ENCODE data around the gene PCDHGB2.
A peak's percentile ranks its signal among the peaks of the same experiment; 100 is the strongest.
"Not testable (repeated sequence)": the region's sequence is repeated elsewhere in the genome, so short reads cannot be mapped to it uniquely, and the experiment has no call there.

Gene PCDHGB2

DNA sequence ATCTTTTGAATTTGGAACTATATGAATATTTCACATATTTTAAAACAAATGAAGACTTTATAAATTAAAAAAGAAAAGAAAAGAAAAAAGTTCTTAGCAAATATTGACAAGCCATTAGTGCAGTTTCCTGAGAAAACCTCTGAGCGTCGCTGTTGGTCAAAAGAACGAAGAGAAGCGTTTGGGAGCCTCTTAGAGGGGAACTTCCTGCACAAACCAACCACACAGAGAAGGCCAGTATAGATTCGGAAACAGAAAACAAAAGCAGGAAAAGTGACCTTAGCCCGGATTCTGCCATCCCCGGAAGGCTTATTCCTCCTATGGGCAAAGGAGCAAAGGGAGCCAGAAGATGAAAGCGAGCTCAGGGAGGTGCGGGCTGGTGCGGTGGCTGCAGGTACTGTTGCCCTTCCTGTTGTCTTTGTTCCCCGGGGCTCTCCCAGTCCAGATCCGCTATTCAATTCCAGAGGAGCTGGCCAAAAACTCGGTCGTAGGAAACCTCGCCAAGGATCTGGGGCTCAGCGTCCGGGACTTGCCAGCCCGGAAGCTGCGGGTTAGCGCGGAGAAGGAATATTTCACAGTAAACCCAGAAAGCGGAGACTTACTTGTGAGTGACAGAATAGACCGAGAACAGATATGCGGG lies at the start of gene PCDHGB2:
PCDHGB2 (plus strand) TSS at position 205 of the 637 bp plus-strand sequence; CDS start at position 347, 142 bp downstream.
- Histone ChIP-seq H3K4me1 (ENCODE audit: insufficient read depth, low read length) (peaks cover 3% of the 10 kb centered on the region; the same call in 1 of the 2 replicates), H3K9ac (ENCODE audit: low read depth, low read length) (no peak within 1 kb of the TSS; the same call in 1 of the 2 replicates)

GRCh38 chr5:141313711-141314110 lies 46.1 kb upstream of the PCDHGB2 start:
- Histone ChIP-seq H3K9ac (ENCODE audit: low read depth, low read length) (no peak overlapping the region), H3K36me3 (ENCODE audit: insufficient read depth, low read length) (peaks cover 8% of the 10 kb centered on the region), H3K4me1 (ENCODE audit: insufficient read depth, low read length) (no peaks in the 10 kb centered on the region; the same call in 1 of the 2 replicates), H3K9me3 (ENCODE audit: control insufficient read depth, insufficient read depth, low read length) (peaks cover 10% of the 10 kb centered on the region)

More for the DNA sequence above, at the start of gene PCDHGB2:
- H3K36me3 ChIP-seq (ENCODE audit: insufficient read depth, low read length) = no peaks in the 10 kb centered on the region
- peaks cover 8% of the 10 kb centered on the region; the same call in 1 of the 2 replicates for H3K9me3 ChIP-seq (ENCODE audit: control insufficient read depth, insufficient read depth, low read length)

- not testable (repeated sequence) for H3K4me1 ChIP-seq (ENCODE audit: insufficient read depth, low read length); H3K9ac ChIP-seq (ENCODE audit: low read depth, low read length)
- H3K9me3 ChIP-seq (ENCODE audit: control insufficient read depth, insufficient read depth, low read length) = peaks cover 20% of the 10 kb centered on the region
- peaks cover 17% of the 10 kb centered on the region for H3K36me3 ChIP-seq (ENCODE audit: insufficient read depth, low read length)
Observed at GRCh38 chr5:141316963-141317362, 42.8 kb upstream of the PCDHGB2 start.

GRCh38 chr5:141319202-141319601 lies 40.6 kb upstream of the PCDHGB2 start:
- peak overlapping the region; percentile 99; the same call in 1 of the 2 replicates for H3K9ac ChIP-seq (ENCODE audit: low read depth, low read length)
- peaks cover 17% of the 10 kb centered on the region for H3K36me3 ChIP-seq (ENCODE audit: insufficient read depth, low read length)
- H3K4me1 ChIP-seq (ENCODE audit: insufficient read depth, low read length) = no peaks in the 10 kb centered on the region; the same call in 1 of the 2 replicates
- H3K9me3 ChIP-seq (ENCODE audit: control insufficient read depth, insufficient read depth, low read length) = peaks cover 20% of the 10 kb centered on the region

DNA sequence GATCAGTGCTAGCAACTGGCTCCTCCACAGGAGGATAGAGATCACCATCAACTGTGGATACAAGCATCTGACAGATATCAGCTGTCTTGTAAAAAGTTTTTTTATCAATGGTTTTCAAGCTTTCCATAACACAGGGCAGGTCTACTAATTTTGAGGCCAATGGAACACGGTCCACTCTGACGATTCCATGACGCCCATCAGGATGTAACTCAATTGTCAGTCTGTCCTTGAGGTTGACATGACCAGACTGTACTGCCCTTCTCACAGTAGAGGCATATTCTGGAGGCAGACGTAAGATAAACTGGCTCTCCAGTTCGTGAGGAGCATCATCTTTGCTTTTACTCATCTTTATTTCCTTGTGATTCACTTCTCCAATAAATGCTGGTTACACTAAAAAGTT lies 40.1 kb upstream of the PCDHGB2 start:
- H3K4me1 ChIP-seq (ENCODE audit: insufficient read depth, low read length) = no peaks in the 10 kb centered on the region; the same call in 1 of the 2 replicates
- peaks cover 17% of the 10 kb centered on the region for H3K36me3 ChIP-seq (ENCODE audit: insufficient read depth, low read length)
- peaks cover 20% of the 10 kb centered on the region for H3K9me3 ChIP-seq (ENCODE audit: control insufficient read depth, insufficient read depth, low read length)
- peak overlapping the region; percentile 99 for H3K9ac ChIP-seq (ENCODE audit: low read depth, low read length)

DNA sequence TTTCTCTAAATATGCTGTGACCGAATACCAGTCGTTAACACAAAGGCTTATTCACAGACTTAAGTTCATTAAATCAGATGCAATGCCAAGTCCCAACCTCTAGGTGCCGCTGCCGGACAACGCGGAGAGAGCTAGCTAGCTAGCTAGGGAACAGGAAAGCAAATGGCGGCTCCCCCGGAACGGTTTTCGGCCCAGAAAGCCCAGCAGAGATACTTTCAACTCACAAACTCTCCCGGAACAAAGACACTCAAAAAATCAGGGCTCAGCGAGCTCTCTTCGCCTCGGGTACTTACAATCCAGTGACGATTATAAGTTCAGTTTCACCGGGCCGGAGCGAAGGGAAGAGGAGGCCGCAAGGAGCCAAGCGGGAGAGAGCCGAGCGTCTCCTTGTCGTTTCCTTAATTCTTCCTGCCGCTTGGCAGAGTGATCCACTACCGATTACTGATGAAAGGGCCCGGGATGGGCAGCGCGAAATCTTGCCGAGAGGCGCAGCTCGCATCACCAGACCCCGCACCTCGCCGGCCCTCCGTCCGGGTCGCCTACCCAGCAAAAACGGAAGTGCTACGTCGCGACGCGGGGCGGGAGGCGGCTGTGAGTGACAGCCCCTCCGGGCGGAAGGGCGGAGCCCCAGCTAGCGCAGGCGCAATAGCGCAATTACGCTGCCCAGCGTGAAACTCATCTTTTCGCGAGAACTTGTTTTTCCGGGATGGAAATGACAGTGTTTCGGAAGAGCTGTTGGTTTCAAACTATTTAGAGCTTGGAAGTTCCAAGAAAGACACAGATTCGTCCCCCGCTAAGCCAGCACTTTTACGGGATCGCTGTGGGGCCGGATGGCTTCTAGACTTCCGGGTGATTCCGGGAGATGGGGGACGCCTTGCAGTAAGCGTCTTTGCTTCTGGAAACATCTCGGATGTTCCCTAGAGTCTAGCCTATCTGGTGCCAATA lies 39.3 kb upstream of the PCDHGB2 start, which contains the start of gene TAF7:
TAF7 (minus strand) TSS at position 560 of the 945 bp plus-strand sequence. CDS start 740 bp downstream, outside the sequence.
- Histone ChIP-seq H3K9ac (ENCODE audit: low read depth, low read length) (peak within 1 kb of the TSS; percentile 99), H3K4me1 (ENCODE audit: insufficient read depth, low read length) (no peaks in the 10 kb centered on the region; the same call in 1 of the 2 replicates), H3K36me3 (ENCODE audit: insufficient read depth, low read length) (peaks cover 17% of the 10 kb centered on the region), H3K9me3 (ENCODE audit: control insufficient read depth, insufficient read depth, low read length) (peaks cover 20% of the 10 kb centered on the region)

- H3K4me1 ChIP-seq (ENCODE audit: insufficient read depth, low read length) = no peaks in the 10 kb centered on the region; the same call in 1 of the 2 replicates
- H3K36me3 ChIP-seq (ENCODE audit: insufficient read depth, low read length) = peaks cover 17% of the 10 kb centered on the region
- H3K9me3 ChIP-seq (ENCODE audit: control insufficient read depth, insufficient read depth, low read length) = peaks cover 20% of the 10 kb centered on the region
- no peak overlapping the region for H3K9ac ChIP-seq (ENCODE audit: low read depth, low read length)
Observed at GRCh38 chr5:141322261-141322660, 37.5 kb upstream of the PCDHGB2 start.

GRCh38 chr5:141326088-141326854 lies 33.5 kb upstream of the PCDHGB2 start:
- no peaks in the 10 kb centered on the region for H3K36me3 ChIP-seq (ENCODE audit: insufficient read depth, low read length)
- no peaks in the 10 kb centered on the region; the same call in 1 of the 2 replicates for H3K9me3 ChIP-seq (ENCODE audit: control insufficient read depth, insufficient read depth, low read length)
- H3K9ac ChIP-seq (ENCODE audit: low read depth, low read length) = peak overlapping the region; percentile 78
- H3K4me1 ChIP-seq (ENCODE audit: insufficient read depth, low read length) = no peaks in the 10 kb centered on the region

DNA sequence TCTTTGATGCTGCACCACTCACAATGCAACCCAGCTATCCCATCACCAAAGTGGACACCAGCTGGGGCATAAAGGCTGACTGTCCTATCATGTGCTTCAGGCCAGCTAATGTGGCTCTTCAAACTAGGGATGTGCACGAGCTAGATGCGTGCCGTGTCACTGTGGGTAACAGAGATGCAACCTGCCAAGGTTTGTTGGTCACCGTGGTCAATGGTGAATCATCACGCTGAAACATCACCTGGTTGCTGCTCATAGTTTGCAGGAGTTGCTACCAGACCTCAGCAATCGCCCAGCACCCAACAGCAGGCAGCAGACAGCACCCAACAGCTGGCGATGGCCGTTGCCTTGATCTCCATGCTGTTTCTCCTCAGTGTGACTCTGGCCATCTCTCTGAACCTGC lies 31.6 kb upstream of the PCDHGB2 start:
- Histone ChIP-seq H3K36me3 (ENCODE audit: insufficient read depth, low read length) (no peaks in the 10 kb centered on the region), H3K4me1 (ENCODE audit: insufficient read depth, low read length) (no peaks in the 10 kb centered on the region), H3K9ac (ENCODE audit: low read depth, low read length) (no peak overlapping the region), H3K9me3 (ENCODE audit: control insufficient read depth, insufficient read depth, low read length) (no peaks in the 10 kb centered on the region; the same call in none of the 2 replicates)

GRCh38 chr5:141330299-141331080 lies 29.3 kb upstream of the PCDHGB2 start, which contains the start of gene PCDHGA1:
PCDHGA1 (plus strand) TSS chr5:141330514.
- Histone ChIP-seq H3K4me1 (ENCODE audit: insufficient read depth, low read length) (no peaks in the 10 kb centered on the region), H3K9ac (ENCODE audit: low read depth, low read length) (no peak within 1 kb of the TSS; the same call in 1 of the 2 replicates), H3K36me3 (ENCODE audit: insufficient read depth, low read length) (no peaks in the 10 kb centered on the region; the same call in 1 of the 2 replicates), H3K9me3 (ENCODE audit: control insufficient read depth, insufficient read depth, low read length) (no peaks in the 10 kb centered on the region; the same call in none of the 2 replicates)

GRCh38 chr5:141332571-141332970 lies 27.2 kb upstream of the PCDHGB2 start:
- not testable (repeated sequence) for H3K9me3 ChIP-seq (ENCODE audit: control insufficient read depth, insufficient read depth, low read length); H3K36me3 ChIP-seq (ENCODE audit: insufficient read depth, low read length); H3K9ac ChIP-seq (ENCODE audit: low read depth, low read length); H3K4me1 ChIP-seq (ENCODE audit: insufficient read depth, low read length)

- Histone ChIP-seq H3K9me3 (ENCODE audit: control insufficient read depth, insufficient read depth, low read length) (peaks cover 4% of the 10 kb centered on the region; the same call in 1 of the 2 replicates), H3K9ac (ENCODE audit: low read depth, low read length) (no peak within 1 kb of the TSS), H3K4me1 (ENCODE audit: insufficient read depth, low read length) (no peaks in the 10 kb centered on the region), H3K36me3 (ENCODE audit: insufficient read depth, low read length) (no peaks in the 10 kb centered on the region; the same call in 1 of the 2 replicates)
Observed at GRCh38 chr5:141338538-141339306, 21.1 kb upstream of the PCDHGB2 start, which contains the start of gene PCDHGA2. PCDHGA2 (plus strand) TSS chr5:141338760.
